HCT116 (cell line): Measurements from ENCODE around the gene IMPG2. TPM values are rescaled to one million over a fixed set of nuclear protein-coding genes. Genes with fewer than 3 reads are reported as not detected.

Experiments
- ATAC-seq: fragments of 200-7000 bp; cut with Tn5 transposase; 2 replicates; pipeline ENCODE4 v1.9.1; 2020; ENCODE audit warnings: mild to moderate bottlenecking, moderate library complexity
- BruUV-seq: library from RNA; stranded (reverse); fragments of 400-500 nt; replicated peaks from 2 replicates; lab custom pipeline; 2021; lab: Mats Ljungman, UMichigan
- CTCF ChIA-PET: fragments of 300-600 bp; sonication (Branson Sonifier 250); formaldehyde crosslinking; loops from one replicate; lab custom pipeline; 2021; ENCODE audit warnings: antibody characterized with exemption; lab: Charles Lee
- POLR2A ChIA-PET: fragments of 300-600, 350-600 bp; sonication (Branson Sonifier 250); formaldehyde crosslinking; loops from one replicate; lab custom pipeline; 2021; ENCODE audit warnings: antibody characterized with exemption; lab: Charles Lee
- RAD21 ChIA-PET, 2 experiments: fragments of 300-600 bp; sonication (Branson Sonifier 250); formaldehyde crosslinking; loops; one replicate each; lab custom pipeline; 2023; ENCODE audit warnings: low total read pairs in 2 of 2; ENCODE audit not compliant: uncharacterized antibody in 2 of 2, unreplicated experiment in 2 of 2, low non-redundant PET in 1 of 2; lab: Charles Lee
- DNase-seq: peaks from one replicate; pipeline ENCODE4 v3.0.0-alpha.2; 2010; ENCODE audit warnings: low read depth, low spot score
- H2AFZ ChIP-seq: fragments of 200-600 bp; shearing (Covaris generic), sonication (generic); 2 replicates; pipeline ENCODE4 v1.6.1; 2017; ENCODE audit warnings: low read depth, mixed run types, mixed read lengths, antibody characterized with exemption, low read length; ENCODE audit not compliant: poor library complexity, severe bottlenecking
- H3K27ac ChIP-seq: 2 replicates; pipeline ENCODE4 v1.5.1; 2012; ENCODE audit warnings: low read depth, low read length
- H3K27me3 ChIP-seq: fragments of 200-600 bp; sonication (generic); 2 replicates; pipeline ENCODE4 v1.6.1; 2016; ENCODE audit warnings: mixed run types, low read length, mixed read lengths; ENCODE audit not compliant: insufficient read depth
- H3K36me3 ChIP-seq, 2 experiments: fragments of 200-500 bp in 1 of 2; fragments of 200-600 bp in 1 of 2; sonication (Bioruptor generic) in 1 of 2; sonication (generic) in 1 of 2; 2 replicates each; pipeline versions ENCODE4 v1.5.1 to v1.6.1; 2014 to 2016; ENCODE audit warnings: low read length in 2 of 2, inconsistent platforms in 1 of 2, mixed read lengths in 1 of 2, mixed run types in 1 of 2; ENCODE audit not compliant: insufficient read depth in 2 of 2, control insufficient read depth in 1 of 2
- H3K4me1 ChIP-seq, 2 experiments: fragments of 200-600 bp in 1 of 2; sonication (generic) in 1 of 2; 2 replicates each; pipeline versions ENCODE4 v1.5.1 to v1.6.1; 2012 to 2017; ENCODE audit warnings: low read length in 2 of 2, inconsistent platforms in 1 of 2, mild to moderate bottlenecking in 1 of 2, mixed read lengths in 1 of 2, mixed run types in 1 of 2, moderate library complexity in 1 of 2; ENCODE audit not compliant: insufficient read depth in 2 of 2, control insufficient read depth in 1 of 2
- H3K4me2 ChIP-seq: fragments of 200-600 bp; sonication (generic); 2 replicates; pipeline ENCODE4 v1.6.1; 2017; ENCODE audit warnings: mixed run types, low read length, mixed read lengths
- H3K4me3 ChIP-seq, 2 experiments: fragments of 200-600 bp in 1 of 2; sonication (generic) in 1 of 2; replicated peaks in 1 of 2; 2 replicates each; pipeline ENCODE4 v1.5.1; 2011 to 2016; ENCODE audit warnings: low read length in 2 of 2, control low read depth in 1 of 2, low read depth in 1 of 2, mild to moderate bottlenecking in 1 of 2, mixed read lengths in 1 of 2, mixed run types in 1 of 2
- H3K79me2 ChIP-seq: fragments of 200-600 bp; sonication (generic); 2 replicates; pipeline ENCODE4 v1.6.1; 2017; ENCODE audit warnings: mild to moderate bottlenecking, mixed run types, low read length, moderate library complexity, mixed read lengths; ENCODE audit not compliant: insufficient read depth
- H3K9ac ChIP-seq: fragments of 200-600 bp; sonication (generic); 2 replicates; pipeline ENCODE4 v1.6.1; 2016; ENCODE audit warnings: low read length, mixed read lengths
- H3K9me2 ChIP-seq: fragments of 200-600 bp; sonication (generic), shearing (Covaris generic); 2 replicates; pipeline ENCODE4 v1.6.1; 2017; ENCODE audit warnings: mixed run types, mild to moderate bottlenecking, moderate library complexity; ENCODE audit not compliant: insufficient read depth
- H3K9me3 ChIP-seq, 2 experiments: fragments of 200-500 bp in 1 of 2; fragments of 200-600 bp in 1 of 2; sonication (Bioruptor generic) in 1 of 2; sonication (generic) in 1 of 2; 2 replicates each; pipeline ENCODE4 v1.6.1; 2014 to 2017; ENCODE audit warnings: low read length in 2 of 2, mixed read lengths in 2 of 2, inconsistent platforms in 1 of 2, low read depth in 1 of 2, mild to moderate bottlenecking in 1 of 2, mixed run types in 1 of 2, moderate library complexity in 1 of 2; ENCODE audit not compliant: control insufficient read depth in 1 of 2, insufficient read depth in 1 of 2
- H4K20me1 ChIP-seq: fragments of 200-600 bp; sonication (generic), shearing (Covaris generic); 2 replicates; pipeline ENCODE4 v1.6.1; 2017; ENCODE audit warnings: mixed run types, mild to moderate bottlenecking, moderate library complexity; ENCODE audit not compliant: insufficient read depth
- ELF1 ChIP-seq: IDR thresholded peaks from 2 replicates; pipeline ENCODE4 v1.6.1; 2012; ENCODE audit warnings: low read depth, borderline replicate concordance
- EZH2phosphoT487 ChIP-seq: fragments of 200-600 bp; IDR thresholded peaks from 2 replicates; pipeline ENCODE4 v1.6.1; 2018; ENCODE audit warnings: antibody characterized with exemption, borderline replicate concordance
- SP1 ChIP-seq: IDR thresholded peaks from 2 replicates; pipeline ENCODE4 v1.6.1; 2012; ENCODE audit warnings: low read depth
- SRF ChIP-seq: IDR thresholded peaks from 2 replicates; pipeline ENCODE4 v1.6.1; 2012; ENCODE audit warnings: low read depth
- intact Hi-C: fragments of 100-400 bp; cut with micrococcal nuclease; formaldehyde crosslinking; loops from 2 replicates; pipeline ENCODE4 v1.10.0; 2022
- total RNA-seq: library from RNA; stranded (reverse); gene quantifications from one replicate; pipeline ENCODE4 v1.2.1, GENCODE V29; 2021; ENCODE audit not compliant: unreplicated experiment
- TF ChIP-seq, protein P1 (sequence below): IDR thresholded peaks from 2 replicates; pipeline ENCODE4 v1.6.1; 2012; ENCODE audit warnings: low read depth

Gene IMPG2
- total RNA-seq, 1 experiment from 2014 or later: 0.20 TPM

DNA sequence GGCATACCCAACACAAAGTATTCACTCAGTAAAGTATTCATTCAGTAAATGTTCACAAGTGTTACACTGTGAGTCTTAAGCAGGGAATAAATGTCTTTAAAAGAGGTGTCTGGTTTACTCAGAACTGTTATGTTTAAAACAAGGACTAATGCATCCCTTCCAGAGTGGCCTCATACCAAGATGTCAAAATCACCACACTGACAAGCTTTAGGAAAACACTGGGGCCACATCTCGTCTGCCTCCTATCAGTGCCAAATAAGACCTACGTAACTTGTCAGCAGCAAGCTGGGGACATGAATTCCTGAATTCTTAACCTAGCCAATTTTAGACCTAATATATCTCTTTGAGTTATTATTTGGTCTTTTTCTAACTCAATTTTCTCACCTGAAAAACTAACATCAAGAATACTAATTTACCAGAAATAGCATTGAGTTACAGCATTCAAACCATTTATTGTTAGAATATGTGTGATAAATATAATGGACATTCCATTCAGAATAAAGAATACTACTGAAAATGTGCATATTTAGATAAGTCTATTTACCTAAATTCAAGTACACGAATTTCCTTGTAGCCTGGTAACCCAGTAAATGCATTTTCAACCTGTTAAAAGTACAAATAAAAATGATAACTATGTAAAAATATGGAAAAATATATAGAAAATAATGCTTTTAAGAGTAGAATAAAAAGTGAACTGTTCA lies 51.3 kb downstream of the IMPG2 start (continued):
- TF ChIP-seq, protein P1, sequence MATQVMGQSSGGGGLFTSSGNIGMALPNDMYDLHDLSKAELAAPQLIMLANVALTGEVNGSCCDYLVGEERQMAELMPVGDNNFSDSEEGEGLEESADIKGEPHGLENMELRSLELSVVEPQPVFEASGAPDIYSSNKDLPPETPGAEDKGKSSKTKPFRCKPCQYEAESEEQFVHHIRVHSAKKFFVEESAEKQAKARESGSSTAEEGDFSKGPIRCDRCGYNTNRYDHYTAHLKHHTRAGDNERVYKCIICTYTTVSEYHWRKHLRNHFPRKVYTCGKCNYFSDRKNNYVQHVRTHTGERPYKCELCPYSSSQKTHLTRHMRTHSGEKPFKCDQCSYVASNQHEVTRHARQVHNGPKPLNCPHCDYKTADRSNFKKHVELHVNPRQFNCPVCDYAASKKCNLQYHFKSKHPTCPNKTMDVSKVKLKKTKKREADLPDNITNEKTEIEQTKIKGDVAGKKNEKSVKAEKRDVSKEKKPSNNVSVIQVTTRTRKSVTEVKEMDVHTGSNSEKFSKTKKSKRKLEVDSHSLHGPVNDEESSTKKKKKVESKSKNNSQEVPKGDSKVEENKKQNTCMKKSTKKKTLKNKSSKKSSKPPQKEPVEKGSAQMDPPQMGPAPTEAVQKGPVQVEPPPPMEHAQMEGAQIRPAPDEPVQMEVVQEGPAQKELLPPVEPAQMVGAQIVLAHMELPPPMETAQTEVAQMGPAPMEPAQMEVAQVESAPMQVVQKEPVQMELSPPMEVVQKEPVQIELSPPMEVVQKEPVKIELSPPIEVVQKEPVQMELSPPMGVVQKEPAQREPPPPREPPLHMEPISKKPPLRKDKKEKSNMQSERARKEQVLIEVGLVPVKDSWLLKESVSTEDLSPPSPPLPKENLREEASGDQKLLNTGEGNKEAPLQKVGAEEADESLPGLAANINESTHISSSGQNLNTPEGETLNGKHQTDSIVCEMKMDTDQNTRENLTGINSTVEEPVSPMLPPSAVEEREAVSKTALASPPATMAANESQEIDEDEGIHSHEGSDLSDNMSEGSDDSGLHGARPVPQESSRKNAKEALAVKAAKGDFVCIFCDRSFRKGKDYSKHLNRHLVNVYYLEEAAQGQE: no peak
- TF ChIP-seq ELF1: no peak

DNA sequence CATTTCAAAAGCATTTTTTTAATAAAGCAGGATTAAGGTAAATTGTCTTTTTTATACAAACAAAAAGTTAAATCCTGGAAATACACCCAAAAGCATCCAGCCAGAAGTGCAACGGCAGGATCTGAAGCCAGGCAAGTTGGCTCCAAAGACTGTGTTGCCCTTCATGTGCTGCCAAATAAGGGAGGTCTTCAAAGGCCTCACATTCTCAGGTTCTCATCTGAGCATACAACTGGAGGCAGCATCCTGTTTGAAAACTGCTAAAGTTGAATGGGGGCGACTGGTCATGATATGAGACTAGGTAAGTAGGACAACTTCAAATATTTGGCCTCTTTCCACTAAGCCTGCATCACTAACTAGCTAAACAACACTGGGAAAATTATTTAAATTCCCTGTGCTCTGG lies 52.2 kb downstream of the IMPG2 start:
- Histone ChIP-seq H3K4me1 (no peaks in the 10 kb centered on the region), H3K27me3 (no peaks in the 10 kb centered on the region), H4K20me1 (no peaks in the 10 kb centered on the region), H3K9ac (no peak overlapping the region), H3K4me2 (no peak overlapping the region), H3K9me3 (no peaks in the 10 kb centered on the region), H2AFZ (no peak overlapping the region), H3K4me3 (no peak overlapping the region), H3K36me3 (no peaks in the 10 kb centered on the region), H3K79me2 (no peaks in the 10 kb centered on the region), H3K9me2 (no peaks in the 10 kb centered on the region), H3K27ac (no peak overlapping the region)
- DNase-seq: no peak
- RAD21 ChIA-PET: no interaction called here
- intact Hi-C loops: no loop called here
- no peak for ATAC-seq
- POLR2A ChIA-PET: no interaction called here
- TF ChIP-seq ELF1: no peak
- TF ChIP-seq, protein P1: no peak
- no peak for TF ChIP-seq SP1
- no peak for TF ChIP-seq SRF
- no peak for TF ChIP-seq EZH2phosphoT487
- no TSS peak for BruUV-seq
- CTCF ChIA-PET: no interaction called here
